ENCODE measurements around the gene C7orf57. TPM values are rescaled to one million over a fixed set of nuclear protein-coding genes. Genes with fewer than 3 reads are reported as not detected.

The C7orf57 gene
- total RNA-seq, 1 experiment from 2014 or later: 3.2 TPM

DNA sequence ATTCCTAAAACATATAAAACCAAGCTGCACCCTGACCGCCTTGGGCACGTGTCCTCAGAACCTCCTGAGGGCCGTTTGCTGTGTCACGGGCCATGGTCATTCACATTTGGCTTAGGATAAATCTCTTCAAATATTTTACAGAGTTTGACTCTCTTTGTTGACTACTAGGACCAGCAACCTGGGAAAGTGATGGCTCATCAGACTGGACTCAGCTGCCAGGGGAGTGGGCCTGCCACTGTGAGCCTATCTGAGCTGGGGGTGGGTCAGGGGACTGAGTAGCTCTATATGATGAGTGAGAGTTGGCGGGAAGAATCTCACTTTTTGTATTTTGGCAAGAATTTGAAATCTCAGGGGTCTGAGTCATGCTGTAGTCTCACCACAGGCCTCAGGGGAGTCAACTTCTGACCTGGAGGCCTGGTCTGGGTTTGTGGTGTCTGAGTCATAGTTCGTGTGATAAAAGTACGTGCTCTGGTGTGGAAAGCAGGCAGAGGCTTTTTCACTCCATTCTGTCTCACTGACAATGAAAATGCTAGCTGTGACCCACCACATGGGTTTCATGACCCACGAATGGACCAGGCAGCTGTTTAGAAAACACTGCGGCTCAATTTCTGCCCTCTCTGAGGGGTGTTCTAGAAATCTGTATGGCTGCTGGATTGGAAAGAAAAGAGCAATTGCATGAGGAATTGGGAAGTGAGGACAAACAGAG lies 49.5 kb downstream of the C7orf57 start:
- TF ChIP-seq, protein P1, sequence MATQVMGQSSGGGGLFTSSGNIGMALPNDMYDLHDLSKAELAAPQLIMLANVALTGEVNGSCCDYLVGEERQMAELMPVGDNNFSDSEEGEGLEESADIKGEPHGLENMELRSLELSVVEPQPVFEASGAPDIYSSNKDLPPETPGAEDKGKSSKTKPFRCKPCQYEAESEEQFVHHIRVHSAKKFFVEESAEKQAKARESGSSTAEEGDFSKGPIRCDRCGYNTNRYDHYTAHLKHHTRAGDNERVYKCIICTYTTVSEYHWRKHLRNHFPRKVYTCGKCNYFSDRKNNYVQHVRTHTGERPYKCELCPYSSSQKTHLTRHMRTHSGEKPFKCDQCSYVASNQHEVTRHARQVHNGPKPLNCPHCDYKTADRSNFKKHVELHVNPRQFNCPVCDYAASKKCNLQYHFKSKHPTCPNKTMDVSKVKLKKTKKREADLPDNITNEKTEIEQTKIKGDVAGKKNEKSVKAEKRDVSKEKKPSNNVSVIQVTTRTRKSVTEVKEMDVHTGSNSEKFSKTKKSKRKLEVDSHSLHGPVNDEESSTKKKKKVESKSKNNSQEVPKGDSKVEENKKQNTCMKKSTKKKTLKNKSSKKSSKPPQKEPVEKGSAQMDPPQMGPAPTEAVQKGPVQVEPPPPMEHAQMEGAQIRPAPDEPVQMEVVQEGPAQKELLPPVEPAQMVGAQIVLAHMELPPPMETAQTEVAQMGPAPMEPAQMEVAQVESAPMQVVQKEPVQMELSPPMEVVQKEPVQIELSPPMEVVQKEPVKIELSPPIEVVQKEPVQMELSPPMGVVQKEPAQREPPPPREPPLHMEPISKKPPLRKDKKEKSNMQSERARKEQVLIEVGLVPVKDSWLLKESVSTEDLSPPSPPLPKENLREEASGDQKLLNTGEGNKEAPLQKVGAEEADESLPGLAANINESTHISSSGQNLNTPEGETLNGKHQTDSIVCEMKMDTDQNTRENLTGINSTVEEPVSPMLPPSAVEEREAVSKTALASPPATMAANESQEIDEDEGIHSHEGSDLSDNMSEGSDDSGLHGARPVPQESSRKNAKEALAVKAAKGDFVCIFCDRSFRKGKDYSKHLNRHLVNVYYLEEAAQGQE (IDR thresholded peaks at IDR 0.05; ENCODE audit: insufficient read depth in 1 of 2, low read depth in 2 of 2, low read length in 1 of 2): 0 out of 4 replicates have a peak, but pooled peaks of 1 of the 2 experiments have one; percentile 26
- TF ChIP-seq, protein P2, sequence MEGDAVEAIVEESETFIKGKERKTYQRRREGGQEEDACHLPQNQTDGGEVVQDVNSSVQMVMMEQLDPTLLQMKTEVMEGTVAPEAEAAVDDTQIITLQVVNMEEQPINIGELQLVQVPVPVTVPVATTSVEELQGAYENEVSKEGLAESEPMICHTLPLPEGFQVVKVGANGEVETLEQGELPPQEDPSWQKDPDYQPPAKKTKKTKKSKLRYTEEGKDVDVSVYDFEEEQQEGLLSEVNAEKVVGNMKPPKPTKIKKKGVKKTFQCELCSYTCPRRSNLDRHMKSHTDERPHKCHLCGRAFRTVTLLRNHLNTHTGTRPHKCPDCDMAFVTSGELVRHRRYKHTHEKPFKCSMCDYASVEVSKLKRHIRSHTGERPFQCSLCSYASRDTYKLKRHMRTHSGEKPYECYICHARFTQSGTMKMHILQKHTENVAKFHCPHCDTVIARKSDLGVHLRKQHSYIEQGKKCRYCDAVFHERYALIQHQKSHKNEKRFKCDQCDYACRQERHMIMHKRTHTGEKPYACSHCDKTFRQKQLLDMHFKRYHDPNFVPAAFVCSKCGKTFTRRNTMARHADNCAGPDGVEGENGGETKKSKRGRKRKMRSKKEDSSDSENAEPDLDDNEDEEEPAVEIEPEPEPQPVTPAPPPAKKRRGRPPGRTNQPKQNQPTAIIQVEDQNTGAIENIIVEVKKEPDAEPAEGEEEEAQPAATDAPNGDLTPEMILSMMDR (IDR thresholded peaks at IDR 0.05): no peak
- TF ChIP-seq SIN3A (IDR thresholded peaks at IDR 0.05; ENCODE audit: borderline replicate concordance, insufficient read depth, low read depth, low read length) (no peak), TCF7L2 (IDR thresholded peaks at IDR 0.05; ENCODE audit: low read depth, low read length) (peak; percentile 70), POLR2AphosphoS5 (IDR thresholded peaks at IDR 0.05; ENCODE audit: low read depth, low read length) (peak; percentile 89)
- no peaks in the 10 kb centered on the region for H3K27me3 ChIP-seq (ENCODE audit: control insufficient read depth, insufficient read depth, low read length)
- no peaks in the 10 kb centered on the region for H3K36me3 ChIP-seq (ENCODE audit: control insufficient read depth, insufficient read depth, low read length)
- ATAC-seq (peak; percentile 74), DNase-seq (ENCODE audit: low read depth, low spot score) (peak; percentile 99)
- H3K4me3 ChIP-seq (ENCODE audit: low read depth in 2 of 2, low read length in 2 of 2): no peak overlapping the region; a peak in 1 of 4 replicates
- no peaks in the 10 kb centered on the region for H3K9me3 ChIP-seq (ENCODE audit: control insufficient read depth, insufficient read depth, low read depth, low read length)
- ChIA-PET POLR2A (no interaction called here), CTCF (interaction anchor here (0.7 kb wide), 2 partner anchors 93 kb away, joined by 3 read pairs; no protein-coding TSS in a partner anchor)
- intact Hi-C loops (cut with micrococcal nuclease; ENCODE audit: unreplicated experiment): loop anchor here (5.0 to 10.0 kb wide), 3 partner anchors 48 to 510 kb away; partner anchors contain the start of gene C7orf57
- H3K27ac ChIP-seq (ENCODE audit: low read length): peak overlapping the region; percentile 100
- H3K4me1 ChIP-seq (ENCODE audit: control insufficient read depth, insufficient read depth, low read length): peaks cover 61% of the 10 kb centered on the region
- BruUV-seq (replicated peaks): no TSS peak
- in situ Hi-C loops (cut with HindIII; ENCODE audit: low pct_unique_long_range_greater_than_20kb, low sequenced_read_pairs): no loop called here

DNA sequence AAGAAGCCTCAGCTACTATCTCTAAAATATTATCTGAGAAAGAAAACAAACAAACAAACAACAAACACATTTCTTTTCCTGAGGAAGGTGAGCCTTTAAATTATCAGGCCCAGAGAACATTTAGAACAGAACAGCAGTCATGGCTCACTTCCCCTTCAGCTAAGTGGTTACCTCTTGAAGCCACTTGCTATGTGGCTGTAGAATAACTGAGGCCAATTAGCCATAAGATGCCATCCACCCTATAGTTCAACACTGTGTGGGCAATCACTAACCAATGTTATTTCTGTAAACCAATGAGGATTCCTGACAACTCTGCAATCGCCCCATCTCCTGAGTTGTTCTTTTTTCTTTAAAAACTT lies 50.1 kb downstream of the C7orf57 start:
- no TSS peak for BruUV-seq (replicated peaks)
- no peak overlapping the region; a peak in 1 of 4 replicates for H3K4me3 ChIP-seq (ENCODE audit: low read depth in 2 of 2, low read length in 2 of 2)
- ATAC-seq: no peak
- H3K9me3 ChIP-seq (ENCODE audit: control insufficient read depth, insufficient read depth, low read depth, low read length): no peaks in the 10 kb centered on the region
- CTCF ChIA-PET: interaction anchor here (0.7 kb wide), 2 partner anchors 93 to 94 kb away, joined by 3 read pairs; no protein-coding TSS in a partner anchor
- H3K27ac ChIP-seq (ENCODE audit: low read length): peak overlapping the region; percentile 100
- in situ Hi-C loops (cut with HindIII; ENCODE audit: low pct_unique_long_range_greater_than_20kb, low sequenced_read_pairs): no loop called here
- intact Hi-C loops (cut with micrococcal nuclease; ENCODE audit: unreplicated experiment): loop anchor here (5.0 to 10.0 kb wide), 3 partner anchors 48 to 511 kb away; partner anchors contain the start of gene C7orf57
- H3K4me1 ChIP-seq (ENCODE audit: control insufficient read depth, insufficient read depth, low read length): peaks cover 61% of the 10 kb centered on the region
- TF ChIP-seq, protein P2 (IDR thresholded peaks at IDR 0.05): no peak
- TF ChIP-seq, protein P1 (IDR thresholded peaks at IDR 0.05; ENCODE audit: insufficient read depth in 1 of 2, low read depth in 2 of 2, low read length in 1 of 2): no peak
- H3K27me3 ChIP-seq (ENCODE audit: control insufficient read depth, insufficient read depth, low read length): no peaks in the 10 kb centered on the region
- POLR2A ChIA-PET: interaction anchor here (0.7 kb wide), 1 partner anchor 41 kb away, joined by 3 read pairs; no protein-coding TSS in a partner anchor
- no peak for DNase-seq (ENCODE audit: low read depth, low spot score)
- H3K36me3 ChIP-seq (ENCODE audit: control insufficient read depth, insufficient read depth, low read length): 0 out of 2 replicates have a peak, but pooled peaks cover 1% of the 10 kb centered on the region
